Measurements from ENCODE around the gene SUSD3.
A peak's percentile ranks its signal among the peaks of the same experiment; 100 is the strongest.

The SUSD3 gene

GRCh38 chr9:93125331-93125894 is 66.9 kb downstream of the SUSD3 start:
- no peak overlapping the region for H3K4me3 ChIP-seq (ENCODE audit: low read length)
- TF ChIP-seq ZNF274 (IDR thresholded peaks at IDR 0.05; ENCODE audit: low read depth, low read length) = no peak

GRCh38 chr9:93126151-93126781 is 67.8 kb downstream of the SUSD3 start:
- no peak for TF ChIP-seq ZNF274 (IDR thresholded peaks at IDR 0.05; ENCODE audit: low read depth, low read length)
- H3K4me3 ChIP-seq (ENCODE audit: low read length) = no peak overlapping the region

- H3K4me3 ChIP-seq (ENCODE audit: low read length) = no peak overlapping the region
- TF ChIP-seq ZNF274 (IDR thresholded peaks at IDR 0.05; ENCODE audit: low read depth, low read length) = no peak
Observed at GRCh38 chr9:93126825-93127368, 68.4 kb downstream of the SUSD3 start.

- no peak for TF ChIP-seq ZNF274 (IDR thresholded peaks at IDR 0.05; ENCODE audit: low read depth, low read length)
- H3K4me3 ChIP-seq (ENCODE audit: low read length) = no peak overlapping the region
Observed at GRCh38 chr9:93127395-93127911, 69.0 kb downstream of the SUSD3 start.

- H3K4me3 ChIP-seq (ENCODE audit: low read length) = no peak overlapping the region
- TF ChIP-seq ZNF274 (IDR thresholded peaks at IDR 0.05; ENCODE audit: low read depth, low read length) = no peak
Observed at GRCh38 chr9:93128011-93128714, 69.7 kb downstream of the SUSD3 start.

- no peak overlapping the region for H3K4me3 ChIP-seq (ENCODE audit: low read length)
- TF ChIP-seq ZNF274 (IDR thresholded peaks at IDR 0.05; ENCODE audit: low read depth, low read length) = no peak
Observed at GRCh38 chr9:93128715-93129224, 70.3 kb downstream of the SUSD3 start.

GRCh38 chr9:93129286-93129685 is 70.8 kb downstream of the SUSD3 start:
- TF ChIP-seq ZNF274 (IDR thresholded peaks at IDR 0.05; ENCODE audit: low read depth, low read length) = no peak
- no peak overlapping the region for H3K4me3 ChIP-seq (ENCODE audit: low read length)

- no peak overlapping the region for H3K4me3 ChIP-seq (ENCODE audit: low read length)
- TF ChIP-seq ZNF274 (IDR thresholded peaks at IDR 0.05; ENCODE audit: low read depth, low read length) = no peak
Observed at GRCh38 chr9:93129691-93130500, 71.4 kb downstream of the SUSD3 start.

GRCh38 chr9:93130861-93131481 is 72.5 kb downstream of the SUSD3 start:
- H3K4me3 ChIP-seq (ENCODE audit: low read length) = no peak overlapping the region
- TF ChIP-seq ZNF274 (IDR thresholded peaks at IDR 0.05; ENCODE audit: low read depth, low read length) = no peak

- TF ChIP-seq ZNF274 (IDR thresholded peaks at IDR 0.05; ENCODE audit: low read depth, low read length) = no peak
- no peak overlapping the region for H3K4me3 ChIP-seq (ENCODE audit: low read length)
Observed at GRCh38 chr9:93131599-93132286, 73.2 kb downstream of the SUSD3 start.

GRCh38 chr9:93132287-93132927 is 73.9 kb downstream of the SUSD3 start:
- no peak overlapping the region for H3K4me3 ChIP-seq (ENCODE audit: low read length)
- no peak for TF ChIP-seq ZNF274 (IDR thresholded peaks at IDR 0.05; ENCODE audit: low read depth, low read length)

GRCh38 chr9:93132946-93133680 is 74.6 kb downstream of the SUSD3 start:
- TF ChIP-seq ZNF274 (IDR thresholded peaks at IDR 0.05; ENCODE audit: low read depth, low read length) = no peak
- H3K4me3 ChIP-seq (ENCODE audit: low read length) = peak overlapping the region; percentile 68

All from GM08714 (cell line).